GM19463 (cell line): ENCODE measurements around the gene AKAP8L.
A peak's percentile ranks its signal among the peaks of the same experiment; 100 is the strongest.

Experiments
- ATAC-seq: cut with Tn5 transposase; IDR thresholded peaks from one replicate; pipeline ENCODE4 v1.9.1; 2021; ENCODE audit warnings: mild to moderate bottlenecking, moderate library complexity; ENCODE audit not compliant: unreplicated experiment

Gene AKAP8L, protein sequence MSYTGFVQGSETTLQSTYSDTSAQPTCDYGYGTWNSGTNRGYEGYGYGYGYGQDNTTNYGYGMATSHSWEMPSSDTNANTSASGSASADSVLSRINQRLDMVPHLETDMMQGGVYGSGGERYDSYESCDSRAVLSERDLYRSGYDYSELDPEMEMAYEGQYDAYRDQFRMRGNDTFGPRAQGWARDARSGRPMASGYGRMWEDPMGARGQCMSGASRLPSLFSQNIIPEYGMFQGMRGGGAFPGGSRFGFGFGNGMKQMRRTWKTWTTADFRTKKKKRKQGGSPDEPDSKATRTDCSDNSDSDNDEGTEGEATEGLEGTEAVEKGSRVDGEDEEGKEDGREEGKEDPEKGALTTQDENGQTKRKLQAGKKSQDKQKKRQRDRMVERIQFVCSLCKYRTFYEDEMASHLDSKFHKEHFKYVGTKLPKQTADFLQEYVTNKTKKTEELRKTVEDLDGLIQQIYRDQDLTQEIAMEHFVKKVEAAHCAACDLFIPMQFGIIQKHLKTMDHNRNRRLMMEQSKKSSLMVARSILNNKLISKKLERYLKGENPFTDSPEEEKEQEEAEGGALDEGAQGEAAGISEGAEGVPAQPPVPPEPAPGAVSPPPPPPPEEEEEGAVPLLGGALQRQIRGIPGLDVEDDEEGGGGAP

DNA sequence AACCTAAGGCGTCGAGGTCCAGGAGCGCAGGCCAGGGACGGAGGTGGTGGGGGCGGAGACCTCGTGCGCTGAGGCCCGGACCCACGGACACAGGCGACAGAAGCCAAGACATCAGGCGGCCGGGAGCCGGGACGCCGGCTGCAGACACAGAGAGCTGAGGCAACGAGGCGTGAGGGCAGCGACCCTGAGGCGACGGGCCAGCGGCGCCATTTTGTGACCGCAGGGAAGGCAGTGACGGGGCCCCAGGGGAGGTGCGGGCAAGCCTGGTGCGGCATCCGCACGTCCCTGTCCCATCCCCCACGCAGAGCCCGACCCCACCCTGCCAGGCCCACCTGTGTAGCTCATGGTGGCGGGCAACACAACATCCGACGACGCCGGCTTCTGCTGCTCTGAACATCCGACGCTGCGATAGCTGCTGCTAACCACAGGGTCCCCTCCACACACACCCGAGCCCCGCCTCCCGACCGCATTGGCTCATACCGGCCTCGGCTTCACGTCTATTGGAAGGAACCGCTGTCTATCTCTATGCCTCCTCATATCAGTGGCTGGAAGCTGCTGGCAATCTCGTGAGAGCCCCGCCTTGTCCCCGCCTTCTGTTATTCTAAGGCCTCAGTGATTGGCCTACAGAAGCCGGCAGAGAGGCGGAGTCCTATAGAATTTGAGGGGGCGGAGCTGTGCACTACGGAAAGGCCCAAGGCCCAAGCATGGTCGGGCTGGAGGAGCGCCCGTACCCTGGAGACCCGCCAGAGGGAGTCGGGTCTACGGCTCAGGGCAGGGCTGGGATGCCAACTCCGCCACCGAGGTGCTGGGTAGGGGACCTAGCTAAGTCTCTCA lies at the start of gene AKAP8L:
AKAP8L (minus strand) TSS at position 410 of the 834 bp plus-strand sequence; CDS start at position 345, 65 bp downstream.
- peak; percentile 98 for ATAC-seq

DNA sequence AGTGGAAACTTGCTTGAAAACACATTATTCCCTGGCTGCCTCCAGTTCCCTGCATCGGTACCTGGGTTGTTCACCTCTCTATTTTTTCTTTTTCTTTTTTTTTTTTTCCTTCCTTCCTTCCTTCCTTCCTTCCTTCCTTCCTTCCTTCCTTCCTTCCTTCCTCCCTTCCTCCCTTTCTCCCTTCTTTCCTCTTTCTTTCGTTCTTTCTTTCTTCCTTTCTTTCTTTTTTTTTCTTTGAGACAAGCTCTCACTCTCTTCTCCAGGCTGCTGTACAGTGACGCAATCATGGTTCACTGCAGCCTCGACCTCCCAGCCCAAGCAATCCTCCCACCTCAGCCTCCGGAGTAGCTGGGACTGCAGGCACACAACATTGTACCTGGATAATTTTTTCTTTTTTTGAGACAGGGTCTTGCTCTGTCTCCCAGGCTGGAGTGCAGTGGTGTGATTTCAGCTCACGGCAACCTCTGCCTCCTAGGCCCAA lies 49.0 kb upstream of the AKAP8L start:
- ATAC-seq: no peak

DNA sequence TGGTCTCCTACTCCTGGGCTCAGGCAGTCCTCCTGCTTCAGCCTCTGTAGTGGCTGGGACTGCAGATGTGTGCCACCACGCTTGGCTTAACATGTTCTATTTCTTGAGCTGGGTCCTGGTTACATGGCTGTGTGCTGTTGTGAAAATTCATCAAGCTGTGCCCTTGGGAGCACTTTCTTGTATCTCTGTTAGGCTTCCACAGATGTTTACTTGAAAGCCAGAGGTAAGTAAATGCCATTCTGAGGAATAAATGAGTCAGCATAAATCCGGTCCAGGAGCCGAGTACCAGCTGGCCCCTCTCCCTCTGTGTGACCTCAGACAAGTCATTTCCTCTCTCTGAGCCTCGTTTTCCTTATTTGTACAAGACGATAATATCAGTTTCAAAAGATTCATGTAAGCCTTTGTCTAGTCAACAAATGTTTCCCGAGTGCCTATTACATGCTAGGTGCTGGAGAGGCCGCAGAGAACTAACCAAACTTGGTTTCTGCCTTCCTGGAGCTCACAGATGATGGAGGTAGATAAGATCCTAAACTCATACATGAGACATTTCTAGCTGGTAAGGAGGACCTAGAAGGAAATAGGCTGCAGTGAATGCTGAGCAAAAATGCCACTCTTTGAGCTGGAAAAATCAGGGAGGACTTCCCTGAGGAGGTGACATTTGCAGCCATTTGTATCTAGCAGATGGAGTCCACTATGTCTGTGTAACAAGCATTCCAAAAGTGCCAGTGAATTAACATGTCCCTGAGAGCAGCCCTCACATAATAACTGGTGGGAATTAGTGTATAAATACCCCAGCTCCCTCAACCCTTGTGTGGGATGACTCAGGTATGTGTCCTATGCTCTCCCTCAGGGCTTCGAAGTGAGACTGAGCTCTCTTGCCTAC lies 48.3 kb upstream of the AKAP8L start:
- peak; percentile 66 for ATAC-seq

DNA sequence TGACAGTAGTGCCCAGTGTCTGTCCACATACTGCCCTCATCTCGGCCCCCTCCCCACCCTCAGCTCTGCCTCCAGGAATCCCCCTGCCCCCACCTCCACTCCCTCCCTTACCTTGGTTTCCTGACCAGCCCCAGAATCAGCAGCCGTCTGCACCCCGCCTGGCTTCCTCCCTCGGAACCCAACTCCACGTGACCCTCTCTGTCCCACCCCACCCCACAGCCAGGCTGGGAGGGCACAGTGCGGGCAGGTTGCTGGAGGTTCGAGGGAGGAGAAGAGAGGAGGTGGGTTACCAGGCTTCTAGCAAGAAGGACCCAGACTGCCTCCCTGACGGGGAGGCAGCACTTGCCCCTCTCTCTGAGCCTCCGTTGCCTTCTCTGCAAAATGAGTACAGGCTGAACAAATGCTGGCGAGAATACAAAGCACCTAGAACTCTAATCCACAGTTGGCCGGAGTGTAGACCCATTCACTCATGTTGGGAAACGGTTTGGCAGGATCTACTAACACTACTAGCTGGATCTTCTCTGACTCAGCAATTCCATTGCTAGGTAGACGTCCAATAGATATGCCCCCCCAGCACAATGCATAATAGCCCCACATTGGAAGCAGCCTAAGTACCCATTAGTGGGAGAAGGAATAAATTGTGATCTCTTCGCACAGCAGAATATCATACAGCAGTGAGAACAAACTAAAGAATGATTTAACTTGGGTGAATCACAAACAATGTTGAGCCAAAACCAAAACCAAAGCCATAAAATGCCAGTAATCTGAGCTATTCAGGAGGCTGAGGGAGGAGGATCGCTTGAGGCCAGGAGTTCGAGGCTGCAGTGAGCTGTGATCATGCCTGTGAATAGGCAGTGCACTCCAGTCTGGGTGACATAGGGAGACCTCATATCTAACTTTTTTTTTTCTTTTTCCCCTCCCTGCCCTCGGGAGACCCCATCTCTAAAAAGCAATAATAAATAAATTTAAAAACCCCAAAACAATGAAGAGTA lies 45.9 kb upstream of the AKAP8L start, which contains the start of gene RASAL3:
RASAL3 (minus strand) TSS at position 151 of the 992 bp plus-strand sequence. CDS start 186 bp downstream, outside the sequence.
- ATAC-seq: peak; percentile 48

DNA sequence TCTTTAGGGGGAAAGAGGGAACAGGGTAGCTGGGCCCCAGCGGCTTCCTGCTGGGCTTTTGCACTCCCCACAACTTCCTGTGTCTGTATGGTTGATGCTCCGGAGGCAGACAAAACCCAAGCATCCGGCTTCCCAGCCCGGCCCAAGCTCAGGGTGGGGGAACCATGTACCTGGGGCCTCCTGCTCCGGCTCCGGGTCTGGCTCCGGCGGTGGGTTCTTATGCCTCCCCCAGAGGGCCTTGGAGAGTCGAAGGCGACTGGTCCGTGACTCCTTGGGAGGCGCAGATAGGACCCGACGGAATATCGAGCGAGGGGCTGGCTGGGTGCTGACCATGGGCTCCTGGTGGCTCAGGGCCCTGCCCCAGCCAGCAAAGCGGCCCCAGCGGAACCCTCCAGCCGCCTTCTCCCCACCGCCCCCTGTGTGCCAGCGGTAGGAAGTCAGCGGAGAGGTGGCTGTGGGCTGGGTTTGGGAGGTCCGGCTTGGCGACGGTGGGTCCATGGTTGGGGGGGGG lies 45.1 kb upstream of the AKAP8L start:
- ATAC-seq: peak; percentile 17

DNA sequence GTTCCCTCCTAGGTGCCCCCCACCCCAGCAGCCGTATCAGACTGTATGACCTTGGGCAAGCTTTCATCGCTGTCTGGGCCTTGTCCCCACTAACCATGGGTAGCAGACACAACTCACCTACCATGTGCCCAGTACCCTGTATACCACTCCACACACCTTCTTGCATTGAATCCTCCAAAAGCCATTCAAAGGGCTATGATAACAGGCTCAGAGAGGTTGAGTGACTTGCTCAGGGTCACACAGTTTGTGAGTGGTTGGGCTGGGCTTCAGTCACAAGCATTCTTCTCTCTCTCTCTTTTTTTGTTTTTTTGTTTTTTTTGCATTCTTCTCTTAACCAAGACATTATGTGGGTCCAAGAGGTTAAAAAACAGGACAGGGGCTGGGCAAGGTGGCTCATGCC lies 42.9 kb upstream of the AKAP8L start:
- no peak for ATAC-seq

DNA sequence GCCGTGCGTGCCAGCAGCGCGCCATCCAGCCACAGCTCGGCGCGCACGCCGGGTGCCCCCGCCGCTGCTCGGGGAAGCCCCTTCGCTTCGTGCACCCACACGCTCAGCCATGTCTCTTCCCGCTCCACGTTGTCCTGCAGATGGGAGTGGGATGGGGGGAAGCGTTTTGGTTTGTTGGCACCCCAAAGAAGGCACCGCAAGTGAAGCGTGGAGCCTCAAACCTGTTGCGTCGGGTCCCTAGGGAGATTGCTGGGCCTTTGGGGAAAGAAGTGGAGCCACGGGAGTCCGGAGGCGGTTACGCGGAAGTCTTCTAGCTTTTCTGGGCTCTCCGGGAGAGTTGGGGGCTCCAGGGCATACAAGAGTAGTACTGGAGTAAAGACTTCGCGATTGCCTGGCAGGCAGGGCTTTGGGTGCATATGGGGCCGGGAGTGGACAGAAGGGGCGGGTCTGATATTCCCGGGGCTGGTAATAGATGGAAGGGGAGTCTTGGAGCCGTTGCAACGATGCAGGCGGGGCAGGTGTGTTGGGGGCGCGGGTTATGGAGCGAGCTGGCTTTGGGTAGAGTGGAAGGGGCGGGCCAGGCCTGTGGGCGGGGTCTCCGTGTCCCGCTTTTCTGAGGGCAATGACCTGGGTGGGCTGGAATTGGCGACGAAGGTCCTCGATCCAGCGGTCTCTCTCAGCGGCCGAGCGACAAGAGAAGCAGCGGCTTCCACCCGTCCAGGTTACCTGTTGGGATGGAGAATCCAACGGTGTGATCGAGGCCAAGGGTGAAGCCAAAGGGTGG lies 39.1 kb upstream of the AKAP8L start:
- no peak for ATAC-seq

DNA sequence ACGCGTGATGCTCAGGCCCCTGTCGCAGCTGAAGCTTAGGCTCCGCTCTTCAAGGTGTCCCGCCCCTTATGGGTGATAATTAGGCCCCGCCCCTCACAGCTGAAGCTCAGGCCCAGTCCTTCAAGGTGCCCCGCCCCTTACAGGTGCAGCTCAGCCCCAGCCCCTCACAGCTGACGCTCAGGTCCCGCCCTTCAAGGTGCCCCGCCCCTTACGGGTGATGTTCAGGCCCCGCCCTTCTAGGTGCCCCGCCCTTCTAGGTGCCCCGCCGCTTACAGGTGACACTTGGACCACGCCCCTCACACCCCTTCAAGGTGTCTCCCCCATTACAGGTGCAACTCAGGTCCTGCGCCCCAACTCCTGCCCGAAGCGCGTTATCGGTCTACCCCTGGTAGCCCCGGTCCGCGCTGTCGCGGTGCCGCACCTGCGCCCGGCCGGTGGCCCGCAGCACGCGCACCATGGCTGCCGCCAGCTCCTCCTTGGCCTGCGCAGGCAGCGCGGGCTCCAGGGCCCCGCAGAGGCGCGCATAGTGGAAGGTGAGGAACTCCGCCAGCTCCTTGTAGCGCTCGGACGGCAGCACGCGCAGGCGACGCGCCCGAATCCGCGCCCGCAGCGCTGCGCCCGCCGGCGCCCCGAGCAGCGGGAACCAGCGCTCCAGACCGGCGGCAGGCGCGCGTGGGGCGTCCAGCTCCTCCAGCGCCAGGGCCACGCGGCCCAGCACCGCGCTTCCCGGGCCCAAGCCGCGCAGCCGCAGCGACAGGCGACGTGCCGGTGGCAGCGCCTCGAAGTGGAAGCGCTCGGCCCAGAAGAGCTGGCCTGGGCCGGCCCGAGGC lies 38.3 kb upstream of the AKAP8L start:
- ATAC-seq: no peak

DNA sequence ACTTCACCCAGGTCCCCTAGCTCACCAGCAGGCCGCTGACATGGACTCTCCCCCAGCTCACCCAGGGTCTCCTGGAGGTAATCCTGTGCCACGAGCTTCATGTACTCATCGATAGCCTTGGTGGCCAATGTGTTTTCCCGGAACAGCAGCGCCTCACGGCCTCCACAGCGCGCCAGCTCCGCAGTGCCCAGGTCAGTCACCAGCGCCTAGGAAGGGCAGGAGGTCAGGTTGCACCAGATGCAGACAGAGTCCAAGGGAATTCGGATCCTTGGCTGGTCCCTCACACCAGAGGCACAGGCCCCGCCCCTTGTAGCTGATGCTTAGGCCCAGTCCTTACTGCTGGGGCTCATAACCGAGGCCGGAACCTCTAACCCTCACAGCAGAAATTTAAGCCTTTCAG lies 37.7 kb upstream of the AKAP8L start:
- ATAC-seq: no peak

DNA sequence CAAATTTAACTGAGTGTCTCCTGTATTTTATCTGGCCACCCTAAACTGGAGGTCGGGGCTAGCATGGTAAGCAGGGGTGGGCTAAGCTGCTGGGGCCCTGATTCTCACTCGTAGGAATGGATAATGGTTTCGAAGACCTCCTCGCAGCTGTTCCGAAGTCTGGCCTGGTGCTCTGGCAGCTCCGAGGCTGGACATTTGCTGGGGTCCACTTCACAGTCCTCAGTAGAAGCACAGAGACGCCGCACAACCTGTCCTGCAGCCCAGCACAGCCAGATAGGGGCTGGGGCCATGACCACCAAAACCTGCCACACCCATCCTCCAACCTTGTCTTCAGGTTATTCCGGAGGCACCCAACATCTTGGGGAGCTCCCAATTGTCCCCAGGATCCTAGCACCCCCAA lies 37.2 kb upstream of the AKAP8L start:
- no peak for ATAC-seq

DNA sequence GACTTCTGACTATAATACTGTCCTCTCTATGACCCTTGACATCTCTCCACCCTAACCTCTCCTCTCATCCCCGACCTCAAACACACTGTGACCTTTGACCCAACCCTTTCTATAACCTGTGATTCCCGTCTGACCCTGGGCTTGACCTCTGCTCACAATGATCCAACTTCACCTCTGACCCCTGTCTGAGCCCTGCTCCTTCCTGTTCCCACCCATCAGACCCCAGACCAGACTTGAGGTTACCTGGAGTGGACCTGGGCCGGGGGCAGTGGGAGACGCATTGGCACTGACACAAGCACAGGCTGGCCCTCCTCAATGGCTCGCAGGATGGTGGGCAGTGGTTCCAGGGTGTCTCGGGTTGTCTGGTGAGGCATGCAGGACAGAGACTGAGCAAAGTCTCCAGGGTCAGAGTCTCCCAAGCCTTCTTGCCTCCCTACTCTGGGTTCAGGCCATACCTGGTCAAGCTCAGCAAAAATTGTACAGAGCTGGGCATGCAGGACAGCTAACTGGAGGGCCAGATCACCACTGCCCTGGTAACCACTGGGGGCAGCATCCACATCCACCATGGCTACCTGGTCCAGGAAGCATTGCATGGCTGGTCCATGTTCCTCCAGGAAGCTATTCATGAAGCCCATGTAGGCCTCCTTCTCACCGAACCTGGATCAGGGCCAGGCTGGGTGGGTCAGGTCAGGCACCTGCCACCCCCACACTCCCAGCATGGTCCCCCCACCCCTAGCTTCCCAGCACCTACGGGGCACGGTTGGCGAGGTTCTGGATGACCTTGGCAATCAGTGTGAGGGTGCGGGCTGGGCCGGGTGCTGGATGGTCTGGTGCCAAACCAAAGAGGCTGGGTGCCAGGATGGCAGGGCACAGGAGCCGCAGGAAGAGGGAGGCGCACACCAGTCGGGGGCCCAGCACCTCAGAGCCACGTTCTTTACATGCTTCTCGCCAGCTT lies 35.4 kb upstream of the AKAP8L start:
- ATAC-seq: no peak

DNA sequence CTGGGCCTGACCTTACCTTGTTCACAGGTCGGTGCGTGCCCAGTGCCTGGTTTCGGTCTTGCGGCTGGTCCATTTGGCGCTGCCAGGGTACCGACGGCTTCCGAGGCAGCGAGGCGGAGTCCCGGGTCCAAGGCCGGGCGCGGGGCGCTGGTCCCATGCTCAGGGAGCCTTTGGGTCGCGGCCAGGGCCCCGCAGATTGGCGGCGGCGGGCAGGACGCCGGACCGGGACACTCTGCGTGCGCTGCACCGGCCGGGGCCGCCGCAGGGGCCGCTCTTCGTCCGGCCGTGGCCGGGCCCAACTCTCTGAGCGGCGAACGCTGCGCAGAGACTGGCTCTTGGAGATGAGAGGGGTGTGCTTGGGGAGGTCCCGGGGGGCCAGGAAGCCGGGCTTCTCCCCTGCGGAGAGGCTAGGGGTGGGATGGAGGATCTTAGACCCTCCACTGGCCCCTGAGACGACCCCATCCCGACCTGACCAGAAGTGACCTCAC lies 34.3 kb upstream of the AKAP8L start:
- no peak for ATAC-seq

DNA sequence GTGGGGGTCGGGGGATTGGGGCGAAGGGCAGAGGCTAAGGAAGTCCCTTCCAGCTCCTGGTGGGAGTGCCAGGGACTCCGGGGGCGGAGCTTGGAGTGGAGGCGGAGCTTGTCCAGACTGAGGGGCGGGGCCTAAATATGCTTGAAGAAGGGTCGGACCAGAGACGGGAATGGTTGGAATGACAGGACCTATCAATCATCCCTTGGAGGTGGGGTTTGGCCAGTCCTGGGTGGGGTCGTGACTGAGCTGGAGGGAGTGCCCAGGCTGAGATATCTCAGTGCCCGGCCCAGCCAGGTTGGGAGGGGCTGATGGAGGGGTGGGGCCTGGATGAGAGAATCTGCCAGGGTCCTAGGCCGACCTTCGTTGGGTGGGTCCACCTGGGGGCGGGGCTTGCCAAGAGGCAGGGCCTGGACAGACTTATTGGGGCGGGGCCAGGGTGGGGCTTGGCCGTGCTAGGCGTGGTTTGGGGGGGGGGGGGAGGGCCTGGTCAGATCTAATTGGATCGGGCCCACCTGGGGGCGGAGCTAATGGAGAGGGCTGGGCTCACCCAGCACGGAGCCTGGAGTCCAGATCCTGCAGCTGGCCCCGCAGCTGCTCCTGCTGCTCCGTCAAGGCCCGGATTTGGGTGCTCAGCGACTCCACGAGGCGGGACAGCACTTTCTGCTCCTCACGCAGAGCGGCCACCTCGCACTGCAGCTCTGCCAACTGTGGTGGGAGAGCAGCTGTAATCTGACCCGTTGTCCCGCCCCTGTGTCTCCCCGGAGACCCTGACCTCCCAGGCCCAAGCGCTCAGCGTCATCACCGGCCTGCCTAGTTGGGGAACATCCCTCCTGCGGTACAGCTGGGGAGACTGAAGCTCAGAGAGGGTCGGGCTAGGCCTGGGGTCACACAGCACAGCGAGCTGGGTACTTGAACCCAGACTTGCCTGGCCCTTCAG lies 33.6 kb upstream of the AKAP8L start:
- no peak for ATAC-seq

DNA sequence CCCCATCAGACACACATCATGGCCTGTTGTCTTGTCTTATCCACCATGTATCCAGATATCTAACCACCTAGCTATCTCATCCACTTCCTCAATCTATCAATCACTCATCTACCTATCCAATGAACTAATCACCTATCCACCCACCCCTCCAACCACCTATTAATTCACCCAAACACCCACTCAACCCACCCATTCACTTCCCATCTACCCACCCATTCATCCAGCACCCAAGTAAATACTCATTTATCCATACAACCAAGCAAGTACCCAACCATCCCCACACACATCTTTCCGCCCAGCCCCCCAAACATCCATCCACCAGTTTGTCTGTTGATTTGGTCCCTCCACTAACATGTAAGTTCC lies 31.7 kb upstream of the AKAP8L start:
- no peak for ATAC-seq
